GM18517 (cell line): Measurements from ENCODE around the gene PEPD.

Experiments
- ATAC-seq: cut with Tn5 transposase; IDR thresholded peaks from one replicate; pipeline ENCODE4 v1.9.1; 2021; ENCODE audit warnings: mild to moderate bottlenecking, moderate library complexity; ENCODE audit not compliant: unreplicated experiment

Gene PEPD

GRCh38 chr19:33412601-33413425 lies 108.8 kb downstream of the PEPD start:
- ATAC-seq: no peak

GRCh38 chr19:33411621-33412180 lies 109.9 kb downstream of the PEPD start:
- ATAC-seq: no peak

GRCh38 chr19:33410915-33411401 lies 110.6 kb downstream of the PEPD start:
- ATAC-seq: no peak

- ATAC-seq: no peak
Measured at GRCh38 chr19:33409906-33410685, 111.5 kb downstream of the PEPD start.

- ATAC-seq: no peak
Measured at GRCh38 chr19:33408538-33409434, 112.8 kb downstream of the PEPD start.

GRCh38 chr19:33408116-33408515 lies 113.5 kb downstream of the PEPD start:
- ATAC-seq: no peak

GRCh38 chr19:33407716-33408115 lies 113.9 kb downstream of the PEPD start:
- ATAC-seq: no peak

GRCh38 chr19:33407140-33407551 lies 114.4 kb downstream of the PEPD start:
- ATAC-seq: no peak

- ATAC-seq: no peak
Measured at GRCh38 chr19:33406521-33407139, 115.0 kb downstream of the PEPD start.

- no peak for ATAC-seq
Measured at GRCh38 chr19:33405553-33406461, 115.8 kb downstream of the PEPD start.

- no peak for ATAC-seq
Measured at GRCh38 chr19:33405254-33405552, 116.4 kb downstream of the PEPD start.

GRCh38 chr19:33404506-33405253 lies 116.9 kb downstream of the PEPD start:
- ATAC-seq: no peak

- no peak for ATAC-seq
Measured at GRCh38 chr19:33403973-33404304, 117.7 kb downstream of the PEPD start.

GRCh38 chr19:33403221-33403972 lies 118.2 kb downstream of the PEPD start:
- no peak for ATAC-seq

GRCh38 chr19:33402421-33403220 lies 119.0 kb downstream of the PEPD start:
- ATAC-seq: no peak

- ATAC-seq: no peak
Measured at GRCh38 chr19:33401683-33402420, 119.7 kb downstream of the PEPD start.
